GM18951 (cell line): ENCODE results near the gene TSPAN9.

ENCODE experiments used
- POLR2A ChIP-seq: IDR thresholded peaks from 4 replicates; pipeline ENCODE4 v1.6.1; 2011; ENCODE audit warnings: mild to moderate bottlenecking; ENCODE audit not compliant: insufficient read length, insufficient read depth; ENCODE audit errors: extremely low read depth
- in situ Hi-C: fragments of 300-500 bp; cut with MboI; formaldehyde crosslinking; loops from one replicate; pipeline ENCODE4 v1.12.0; 2022; ENCODE audit warnings: low sequenced_read_pairs, mixed read lengths, inconsistent platforms; ENCODE audit not compliant: unreplicated experiment

Gene TSPAN9

GRCh38 chr12:3038166-3038565, 39.0 kb upstream of the TSPAN9 start:
- in situ Hi-C loops = loop anchor here (25.0 kb wide), 1 partner anchor 176 kb away; the partner anchor contains the start of gene TEX52
- no peak for TF ChIP-seq POLR2A

GRCh38 chr12:3038926-3039510, 38.2 kb upstream of the TSPAN9 start:
- in situ Hi-C loops = loop anchor here (25.0 kb wide), 1 partner anchor 177 kb away; the partner anchor contains the start of gene TEX52
- TF ChIP-seq POLR2A = no peak

GRCh38 chr12:3040026-3040656, 37.0 kb upstream of the TSPAN9 start:
- in situ Hi-C loops = loop anchor here (25.0 kb wide), 1 partner anchor 178 kb away; the partner anchor contains the start of gene TEX52
- TF ChIP-seq POLR2A = no peak

- TF ChIP-seq POLR2A = no peak
- in situ Hi-C loops = loop anchor here (25.0 kb wide), 1 partner anchor 179 kb away; the partner anchor contains the start of gene TEX52
Measured at GRCh38 chr12:3040663-3041544, 36.3 kb upstream of the TSPAN9 start.

- in situ Hi-C loops = loop anchor here (25.0 kb wide), 1 partner anchor 179 kb away; the partner anchor contains the start of gene TEX52
- TF ChIP-seq POLR2A = no peak
Measured at GRCh38 chr12:3041558-3042164, 35.5 kb upstream of the TSPAN9 start.

GRCh38 chr12:3042394-3042793, 34.8 kb upstream of the TSPAN9 start:
- in situ Hi-C loops = loop anchor here (25.0 kb wide), 1 partner anchor 180 kb away; the partner anchor contains the start of gene TEX52
- no peak for TF ChIP-seq POLR2A

GRCh38 chr12:3042826-3043225, 34.4 kb upstream of the TSPAN9 start:
- no peak for TF ChIP-seq POLR2A
- in situ Hi-C loops = loop anchor here (25.0 kb wide), 1 partner anchor 181 kb away; the partner anchor contains the start of gene TEX52

- TF ChIP-seq POLR2A = no peak
- in situ Hi-C loops = loop anchor here (25.0 kb wide), 1 partner anchor 181 kb away; the partner anchor contains the start of gene TEX52
Measured at GRCh38 chr12:3043406-3043805, 33.8 kb upstream of the TSPAN9 start.

- no peak for TF ChIP-seq POLR2A
- in situ Hi-C loops = loop anchor here (25.0 kb wide), 1 partner anchor 182 kb away; the partner anchor contains the start of gene TEX52
Measured at GRCh38 chr12:3044141-3044630, 33.0 kb upstream of the TSPAN9 start.

- TF ChIP-seq POLR2A = no peak
- in situ Hi-C loops = loop anchor here (25.0 kb wide), 1 partner anchor 183 kb away; the partner anchor contains the start of gene TEX52
Measured at GRCh38 chr12:3045494-3045893, 31.7 kb upstream of the TSPAN9 start.

- in situ Hi-C loops = loop anchor here (25.0 kb wide), 1 partner anchor 184 kb away; the partner anchor contains the start of gene TEX52
- TF ChIP-seq POLR2A = no peak
Measured at GRCh38 chr12:3045989-3046388, 31.2 kb upstream of the TSPAN9 start.
